ENCODE data around the gene SORCS1.

Gene SORCS1

GRCh38 chr10:106636766-106637491 is 527.6 kb downstream of the SORCS1 start:
- no peak for FAIRE-seq

- no peak for FAIRE-seq
These were observed 528.6 kb downstream of the SORCS1 start for GRCh38 chr10:106635947-106636346.

- no peak for FAIRE-seq
These were observed 533.3 kb downstream of the SORCS1 start for GRCh38 chr10:106631016-106631702.

- FAIRE-seq: no peak
These were observed 538.1 kb downstream of the SORCS1 start for GRCh38 chr10:106626371-106626770.

- FAIRE-seq: no peak
These were observed 538.8 kb downstream of the SORCS1 start for GRCh38 chr10:106625751-106626150.

GRCh38 chr10:106619346-106619745 is 545.2 kb downstream of the SORCS1 start:
- no peak for FAIRE-seq

- FAIRE-seq: no peak
These were observed 545.9 kb downstream of the SORCS1 start for GRCh38 chr10:106618646-106619045.

GRCh38 chr10:106615081-106615480 is 549.4 kb downstream of the SORCS1 start:
- no peak for FAIRE-seq

GRCh38 chr10:106614293-106614692 is 550.2 kb downstream of the SORCS1 start:
- FAIRE-seq: no peak

GRCh38 chr10:106612381-106612780 is 552.1 kb downstream of the SORCS1 start:
- no peak for FAIRE-seq

GRCh38 chr10:106609470-106610266 is 554.8 kb downstream of the SORCS1 start:
- no peak for FAIRE-seq

GRCh38 chr10:106608066-106608465 is 556.4 kb downstream of the SORCS1 start:
- no peak for FAIRE-seq

- FAIRE-seq: no peak
These were observed 569.2 kb downstream of the SORCS1 start for GRCh38 chr10:106595281-106595680.

- no peak for FAIRE-seq
These were observed 570.6 kb downstream of the SORCS1 start for GRCh38 chr10:106593876-106594275.

GRCh38 chr10:106592396-106592795 is 572.1 kb downstream of the SORCS1 start:
- no peak for FAIRE-seq

GRCh38 chr10:106582291-106582690 is 582.2 kb downstream of the SORCS1 start:
- FAIRE-seq: no peak

- no peak for FAIRE-seq
These were observed 586.8 kb downstream of the SORCS1 start for GRCh38 chr10:106577756-106578155.

- FAIRE-seq: no peak
These were observed 587.2 kb downstream of the SORCS1 start for GRCh38 chr10:106577266-106577665.

GRCh38 chr10:106576534-106576933 is 588.0 kb downstream of the SORCS1 start:
- no peak for FAIRE-seq

- FAIRE-seq: no peak
These were observed 591.4 kb downstream of the SORCS1 start for GRCh38 chr10:106573106-106573505.

GRCh38 chr10:106571192-106571946 is 593.1 kb downstream of the SORCS1 start:
- FAIRE-seq: no peak

GRCh38 chr10:106570268-106570667 is 594.2 kb downstream of the SORCS1 start:
- FAIRE-seq: no peak

GRCh38 chr10:106567629-106568028 is 596.9 kb downstream of the SORCS1 start:
- no peak for FAIRE-seq

Measured in colon (tissue), 2 donors.